NCI-H146 treated with DMSO at 0.1 percent for 48 hours (cell line): ENCODE measurements around the gene FAM72C.
"Not testable (repeated sequence)": the region's sequence is repeated elsewhere in the genome, so short reads cannot be mapped to it uniquely, and the experiment has no call there.

Experiments used
- DNase-seq: peaks from one replicate; lab custom pipeline; 2025; ENCODE audit not compliant: unreplicated experiment; lab: John Stamatoyannopoulos, UW

The FAM72C gene

DNA sequence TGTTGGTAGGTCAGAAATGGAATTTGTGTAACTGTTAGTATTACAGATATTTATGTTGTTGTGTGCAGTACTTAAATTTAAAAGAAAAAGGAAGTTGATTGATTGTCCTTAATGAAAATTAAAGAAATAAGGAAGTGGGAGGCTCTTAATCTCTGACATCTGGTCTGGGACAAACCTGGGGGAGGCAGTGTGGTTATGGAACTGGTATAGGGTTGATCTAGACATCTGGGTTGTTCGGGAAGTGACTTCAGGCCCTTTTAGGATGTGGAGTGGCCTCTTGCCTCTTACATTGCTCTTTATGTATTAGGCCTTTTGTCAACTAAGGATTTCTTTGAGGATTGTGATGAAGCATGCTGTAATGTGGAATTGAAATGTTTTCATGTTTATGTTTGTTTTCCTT, 16.1 kb upstream of the FAM72C start:
- DNase-seq, result not testable (repeated sequence)

- not testable (repeated sequence) for DNase-seq
These were observed 13.1 kb upstream of the FAM72C start for GRCh38 chr1:143984721-143985473.

- not testable (repeated sequence) for DNase-seq
These were observed 2.6 kb upstream of the FAM72C start for GRCh38 chr1:143974416-143974815.

GRCh38 chr1:143973876-143974414, 2.2 kb upstream of the FAM72C start:
- DNase-seq, result not testable (repeated sequence)

DNA sequence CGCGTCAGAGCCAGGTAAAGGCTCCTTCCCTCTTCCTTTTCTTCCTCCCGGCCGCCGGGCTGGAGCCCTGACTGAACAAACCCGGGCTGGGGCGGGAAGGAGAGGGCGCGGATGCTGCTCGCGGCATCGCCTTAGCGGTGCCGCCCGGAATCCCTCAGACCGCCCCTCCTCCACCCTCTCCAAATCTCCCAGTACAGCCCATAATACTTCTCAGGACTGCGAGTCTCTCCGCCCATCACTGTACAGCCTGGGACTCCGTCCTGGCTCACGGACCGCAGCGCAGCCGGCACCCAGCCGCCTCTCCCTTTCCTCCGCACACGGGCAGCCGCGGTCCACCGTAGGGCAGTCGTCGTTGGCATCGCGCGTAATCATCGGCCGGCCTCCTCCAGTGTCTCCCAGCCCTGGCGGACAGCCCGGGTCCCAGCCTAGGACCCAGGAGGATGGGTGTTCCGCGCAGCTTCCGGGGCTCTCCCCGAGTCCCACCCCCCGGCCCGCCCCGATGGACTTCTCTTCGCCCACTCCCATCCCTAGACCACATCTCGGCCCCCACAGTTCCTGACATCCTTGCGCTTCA, 1.1 kb upstream of the FAM72C start:
- not testable (repeated sequence) for DNase-seq

DNA sequence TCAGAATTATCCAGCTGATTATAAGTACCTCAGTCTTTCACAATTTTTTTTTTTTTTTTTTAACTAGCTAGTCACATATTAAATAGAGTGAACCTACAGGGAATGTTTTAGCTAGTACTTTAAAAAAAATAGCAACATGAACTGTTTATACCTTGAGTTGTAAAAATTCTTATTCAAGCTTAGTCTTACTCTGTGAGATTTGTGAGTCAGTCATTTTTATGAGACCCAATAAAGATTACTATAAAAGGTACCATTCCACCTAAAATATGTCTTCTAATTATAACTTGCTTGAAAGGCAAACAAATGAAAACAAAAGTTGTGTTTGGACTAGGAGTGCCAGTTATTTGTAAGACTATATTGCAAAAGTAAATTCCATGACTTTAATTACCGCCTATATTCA, 5.9 kb downstream of the FAM72C start:
- not testable (repeated sequence) for DNase-seq

GRCh38 chr1:143964294-143964693, 7.5 kb downstream of the FAM72C start:
- DNase-seq, result not testable (repeated sequence)

DNA sequence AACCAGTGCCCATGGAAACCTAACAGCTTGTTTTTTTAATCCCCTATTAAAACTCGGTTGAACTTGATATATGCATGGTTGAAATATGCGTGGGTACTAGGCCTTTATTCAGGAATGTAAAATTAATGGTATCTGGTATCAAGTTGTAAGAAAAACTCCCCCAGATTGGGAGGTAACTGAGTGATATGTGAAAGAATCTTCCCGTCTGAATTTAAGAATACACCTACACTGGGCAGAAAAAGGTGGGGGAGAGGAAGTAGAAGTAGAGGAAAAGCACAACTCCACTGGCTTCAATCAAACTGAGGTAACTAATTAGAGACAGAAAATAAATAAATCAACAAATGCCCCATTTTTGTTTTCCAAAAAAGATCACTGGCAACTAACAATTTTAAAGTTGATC, 15.9 kb downstream of the FAM72C start:
- DNase-seq, result not testable (repeated sequence)

- DNase-seq, result not testable (repeated sequence)
These were observed 18.9 kb downstream of the FAM72C start for GRCh38 chr1:143952913-143953312.

- DNase-seq, result not testable (repeated sequence)
These were observed 20.0 kb downstream of the FAM72C start for GRCh38 chr1:143951485-143952391.

DNA sequence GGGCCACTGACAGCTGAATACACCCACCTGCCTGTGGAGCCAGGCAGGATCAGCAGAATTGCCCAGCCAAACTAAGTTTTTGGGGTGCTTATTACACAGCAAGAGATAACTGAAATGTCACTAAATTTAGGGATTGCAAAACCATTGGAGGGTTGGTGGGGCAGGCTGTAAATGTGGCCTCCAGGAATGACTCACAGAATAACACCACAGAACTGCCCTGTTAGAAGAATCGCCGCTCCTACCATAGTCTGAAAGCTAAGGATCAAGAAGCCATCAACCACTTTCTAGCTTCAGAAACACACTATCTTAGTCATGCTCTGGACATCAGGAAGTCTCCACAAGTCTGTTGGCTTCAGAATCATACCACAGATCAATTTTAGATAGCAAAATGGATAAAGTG, 24.0 kb downstream of the FAM72C start:
- not testable (repeated sequence) for DNase-seq

DNA sequence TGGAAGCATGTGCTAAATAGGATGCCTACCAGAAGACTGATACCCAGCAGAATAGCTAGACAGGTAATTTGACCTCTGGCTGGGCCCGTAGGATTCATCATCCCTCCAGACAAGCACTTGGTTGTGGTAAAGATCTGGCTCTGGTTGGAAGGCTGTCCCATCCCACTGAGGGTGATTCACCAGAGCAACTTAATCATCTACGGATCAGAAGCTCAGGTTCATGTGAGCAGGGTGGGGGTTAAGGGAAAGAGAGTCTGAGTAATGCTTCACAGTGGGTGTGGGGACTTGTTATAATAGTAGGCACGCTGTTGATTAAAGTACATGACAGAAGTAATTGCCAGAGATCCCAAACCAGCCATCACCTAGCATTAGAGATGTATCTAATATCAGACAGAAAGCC, 26.5 kb downstream of the FAM72C start:
- DNase-seq, result not testable (repeated sequence)

- DNase-seq, result not testable (repeated sequence)
These were observed 27.1 kb downstream of the FAM72C start for GRCh38 chr1:143944576-143945240.

- DNase-seq, result not testable (repeated sequence)
These were observed 28.3 kb downstream of the FAM72C start for GRCh38 chr1:143943319-143943978.

- not testable (repeated sequence) for DNase-seq
These were observed 29.4 kb downstream of the FAM72C start for GRCh38 chr1:143942238-143942860.

- not testable (repeated sequence) for DNase-seq
These were observed 32.1 kb downstream of the FAM72C start for GRCh38 chr1:143939666-143940065.

DNA sequence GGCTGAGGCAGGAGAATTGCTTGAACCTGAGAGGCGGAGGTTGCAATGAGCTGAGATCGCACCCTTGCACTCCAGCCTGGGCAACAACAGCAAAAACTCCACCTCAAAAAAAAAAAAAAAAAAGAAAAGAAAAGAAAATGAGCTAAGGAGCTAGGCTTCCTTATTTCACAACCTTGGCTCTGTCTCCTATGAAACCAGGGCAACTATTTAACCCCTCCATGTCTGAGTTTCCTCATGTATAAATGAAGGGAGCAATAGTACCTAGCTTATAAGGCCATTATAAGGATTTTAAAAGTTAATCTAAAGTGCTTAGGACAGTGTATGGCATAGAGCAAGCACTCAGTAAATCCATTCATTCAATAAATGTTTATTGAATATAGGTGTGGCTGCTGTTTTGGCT, 32.9 kb downstream of the FAM72C start:
- DNase-seq, result not testable (repeated sequence)

GRCh38 chr1:143936457-143937115, 35.2 kb downstream of the FAM72C start:
- DNase-seq, result not testable (repeated sequence)

DNA sequence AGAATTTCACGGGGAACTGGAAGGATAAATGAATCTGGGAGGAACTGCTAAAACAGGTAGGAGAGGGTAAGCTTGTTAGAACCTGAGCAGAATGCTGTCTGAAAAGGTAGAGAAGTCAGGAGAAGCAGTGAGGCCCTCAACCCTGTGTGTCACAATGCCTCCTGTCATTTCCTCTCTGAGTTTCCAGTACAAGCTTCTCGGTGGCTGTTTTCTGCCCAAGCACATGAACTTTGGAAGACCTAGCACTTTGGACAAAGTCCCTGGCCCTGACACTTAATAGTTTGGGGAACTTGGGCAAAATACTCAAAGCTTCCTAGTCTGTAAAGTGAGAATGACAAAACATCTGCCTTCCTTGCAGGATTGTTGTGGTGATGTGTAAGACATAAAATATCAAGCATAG, 52.7 kb downstream of the FAM72C start:
- not testable (repeated sequence) for DNase-seq
